IPS-18c (cell line): ENCODE results near the gene ADAP1.
"Not testable (repeated sequence)": the region's sequence is repeated elsewhere in the genome, so short reads cannot be mapped to it uniquely, and the experiment has no call there.

ENCODE experiments used
- H3K4me3 ChIP-seq: 2 replicates; pipeline ENCODE4 v1.7.0; 2013; ENCODE audit warnings: low read depth, mild to moderate bottlenecking, low read length, moderate library complexity; ENCODE audit not compliant: insufficient read depth
- H3K9me3 ChIP-seq: one replicate; pipeline ENCODE4 v1.6.1; 2013; ENCODE audit warnings: mild to moderate bottlenecking, low read length, moderate library complexity; ENCODE audit not compliant: control insufficient read depth, insufficient read depth

Gene ADAP1, protein sequence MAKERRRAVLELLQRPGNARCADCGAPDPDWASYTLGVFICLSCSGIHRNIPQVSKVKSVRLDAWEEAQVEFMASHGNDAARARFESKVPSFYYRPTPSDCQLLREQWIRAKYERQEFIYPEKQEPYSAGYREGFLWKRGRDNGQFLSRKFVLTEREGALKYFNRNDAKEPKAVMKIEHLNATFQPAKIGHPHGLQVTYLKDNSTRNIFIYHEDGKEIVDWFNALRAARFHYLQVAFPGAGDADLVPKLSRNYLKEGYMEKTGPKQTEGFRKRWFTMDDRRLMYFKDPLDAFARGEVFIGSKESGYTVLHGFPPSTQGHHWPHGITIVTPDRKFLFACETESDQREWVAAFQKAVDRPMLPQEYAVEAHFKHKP

DNA sequence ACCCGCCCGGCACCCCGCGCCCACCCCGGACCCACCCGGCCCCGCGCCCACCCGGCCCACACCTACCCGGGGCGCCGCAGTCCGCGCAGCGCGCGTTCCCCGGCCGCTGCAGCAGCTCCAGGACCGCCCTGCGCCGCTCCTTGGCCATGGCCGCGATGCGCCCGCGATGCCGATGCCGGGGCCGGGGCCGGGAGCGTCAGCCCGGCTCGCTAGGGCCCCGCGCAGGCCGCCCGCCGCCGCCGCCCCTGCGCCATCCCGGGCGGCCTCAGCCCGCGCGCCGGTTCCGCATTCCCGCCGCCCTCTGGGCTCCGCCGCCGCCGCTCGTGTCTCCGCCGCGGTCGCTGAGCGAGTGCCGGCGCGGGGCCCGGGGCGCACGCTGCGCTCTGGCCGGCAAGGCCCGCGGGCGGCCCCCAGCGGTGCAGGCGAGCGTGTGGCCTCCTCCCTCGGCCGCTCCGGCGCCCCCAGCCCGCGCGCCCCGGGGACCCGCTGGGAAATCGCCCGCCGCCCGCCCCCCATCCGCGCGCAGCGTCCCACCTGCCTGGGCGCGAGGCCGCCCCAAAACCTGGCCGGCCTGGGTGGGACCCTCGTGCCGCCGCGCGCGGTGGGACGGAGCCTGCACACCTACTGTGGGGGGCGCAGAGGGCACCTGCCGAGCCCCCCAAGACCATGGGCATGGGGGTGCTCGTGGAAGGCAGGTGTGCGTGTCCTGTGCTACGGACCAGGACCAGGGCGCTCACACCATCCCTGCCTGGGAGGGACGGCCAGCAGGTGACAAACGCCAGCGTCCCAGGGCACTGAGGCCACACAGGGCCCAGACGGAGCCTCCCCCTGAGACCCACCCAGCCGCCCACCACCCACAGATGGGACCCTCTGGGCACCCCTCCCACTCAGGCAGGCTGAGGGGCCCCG is at the start of gene ADAP1:
TSS of gene ADAP1 (minus strand) at position 351 of the 909 bp plus-strand sequence. CDS start at position 148, 203 bp downstream.
- Histone ChIP-seq H3K4me3 (peak within 1 kb of the TSS; percentile 32; the same call in 1 of the 2 replicates), H3K9me3 (no peaks in the 10 kb centered on the region)

DNA sequence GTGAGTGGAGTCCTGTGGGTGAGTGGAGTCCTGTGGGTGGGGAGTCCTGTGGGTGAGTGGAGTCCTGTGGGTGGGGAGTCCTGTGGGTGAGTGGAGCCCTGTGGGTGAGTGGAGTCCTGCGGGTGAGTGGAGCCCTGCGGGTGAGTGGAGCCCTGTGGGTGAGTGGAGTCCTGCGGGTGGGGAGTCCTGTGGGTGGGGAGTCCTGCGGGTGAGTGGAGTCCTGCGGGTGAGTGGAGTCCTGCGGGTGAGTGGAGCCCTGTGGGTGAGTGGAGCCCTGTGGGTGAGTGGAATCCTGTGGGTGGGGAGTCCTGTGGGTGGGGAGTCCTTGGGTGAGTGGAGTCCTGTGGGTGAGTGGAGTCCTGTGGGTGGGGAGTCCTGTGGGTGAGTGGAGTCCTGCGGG is 48.0 kb upstream of the ADAP1 start:
- not testable (repeated sequence) for H3K4me3 ChIP-seq, H3K9me3 ChIP-seq

DNA sequence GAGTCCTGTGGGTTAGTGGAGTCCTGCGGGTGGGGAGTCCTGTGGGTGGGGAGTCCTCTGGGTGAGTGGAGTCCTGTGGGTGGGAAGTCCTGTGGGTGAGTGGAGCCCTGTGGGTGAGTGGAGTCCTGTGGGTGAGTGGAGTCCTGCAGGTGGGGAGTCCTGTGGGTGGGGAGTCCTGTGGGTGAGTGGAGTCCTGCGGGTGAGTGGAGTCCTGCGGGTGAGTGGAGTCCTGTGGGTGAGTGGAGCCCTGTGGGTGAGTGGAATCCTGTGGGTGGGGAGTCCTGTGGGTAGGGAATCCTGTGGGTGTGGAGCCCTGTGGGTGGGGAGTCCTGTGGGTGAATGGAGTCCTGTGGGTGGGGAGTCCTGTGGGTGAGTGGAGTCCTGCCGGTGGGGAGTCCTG is 47.5 kb upstream of the ADAP1 start:
- H3K9me3 ChIP-seq, H3K4me3 ChIP-seq: not testable (repeated sequence)

DNA sequence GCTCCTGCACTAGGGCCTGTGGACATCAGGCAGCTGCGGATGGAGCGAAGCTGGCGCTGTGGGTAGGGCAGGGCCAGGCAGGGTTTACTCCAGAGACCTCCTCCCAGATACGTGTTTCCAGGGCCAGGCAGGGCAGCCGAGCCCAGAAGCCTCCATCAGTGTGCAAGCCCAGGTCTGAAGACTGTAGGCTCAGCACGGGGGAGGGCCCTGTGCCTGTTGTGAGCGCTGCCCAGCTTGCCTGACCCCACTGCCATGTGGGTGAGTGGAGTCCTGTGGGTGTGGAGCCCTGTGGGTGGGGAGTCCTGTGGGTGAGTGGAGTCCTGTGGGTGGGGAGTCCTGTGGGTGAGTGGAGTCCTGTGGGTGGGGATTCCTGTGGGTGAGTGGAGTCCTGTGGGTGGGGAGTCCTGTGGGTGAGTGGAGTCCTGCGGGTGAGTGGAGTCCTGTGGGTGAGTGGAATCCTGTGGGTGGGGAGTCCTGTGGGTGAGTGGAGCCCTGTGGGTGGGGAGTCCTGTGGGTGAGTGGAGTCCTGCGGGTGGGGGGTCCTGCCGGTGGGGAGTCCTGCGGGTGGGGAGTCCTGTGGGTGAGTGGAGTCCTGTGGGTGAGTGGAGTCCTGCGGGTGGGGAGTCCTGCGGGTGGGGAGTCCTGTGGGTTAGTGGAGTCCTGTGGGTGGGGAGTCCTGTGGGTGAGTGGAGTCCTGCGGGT is 46.7 kb upstream of the ADAP1 start:
- not testable (repeated sequence) for H3K4me3 ChIP-seq, H3K9me3 ChIP-seq

DNA sequence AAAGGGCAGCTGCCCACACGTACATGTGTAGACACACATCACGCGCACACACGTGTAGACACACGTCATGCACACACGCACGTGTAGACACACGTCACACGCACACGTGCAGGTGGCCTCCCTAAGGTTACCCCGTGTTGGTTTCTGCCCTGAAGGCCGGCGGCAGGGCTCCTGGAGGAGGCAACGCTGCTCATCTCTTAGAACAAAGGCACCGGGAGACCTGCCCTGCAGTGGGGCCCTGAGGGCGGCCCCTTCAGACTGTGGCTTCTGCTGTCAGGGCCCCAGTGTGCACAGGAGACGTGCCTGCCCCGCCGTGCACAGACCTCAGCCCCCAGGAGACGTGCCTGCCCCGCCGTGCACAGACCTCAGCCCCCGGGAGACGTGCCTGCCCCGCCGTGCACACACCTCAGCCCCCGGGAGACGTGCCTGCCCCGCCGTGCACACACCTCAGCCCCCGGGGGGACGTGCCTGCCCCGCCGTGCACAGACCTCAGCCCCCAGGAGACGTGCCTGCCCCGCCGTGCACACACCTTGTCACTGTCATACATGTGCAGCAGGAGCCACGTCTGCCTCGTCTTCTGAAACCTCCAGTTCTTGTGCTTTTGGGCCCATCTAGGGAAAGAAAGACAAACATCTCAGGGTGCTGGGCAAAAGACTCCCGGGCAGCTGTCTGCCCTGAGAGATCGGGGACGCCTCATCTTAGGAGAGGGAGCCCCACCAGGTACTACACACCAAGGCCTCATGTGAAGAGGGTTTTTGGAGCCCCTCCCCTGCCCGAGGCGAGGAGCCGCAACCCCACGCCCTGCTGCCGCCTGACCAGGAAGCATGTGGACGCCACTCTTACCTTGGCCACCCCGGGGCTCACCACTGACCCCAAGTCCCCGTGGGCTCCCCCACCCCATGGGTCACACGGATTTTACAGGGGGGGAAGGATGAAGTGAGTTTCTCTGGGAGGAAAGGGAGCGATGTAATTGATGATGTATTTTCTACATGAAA is 45.8 kb upstream of the ADAP1 start:
- H3K4me3 ChIP-seq, result no peak overlapping the region
- H3K9me3 ChIP-seq, result peaks cover 2% of the 10 kb centered on the region

DNA sequence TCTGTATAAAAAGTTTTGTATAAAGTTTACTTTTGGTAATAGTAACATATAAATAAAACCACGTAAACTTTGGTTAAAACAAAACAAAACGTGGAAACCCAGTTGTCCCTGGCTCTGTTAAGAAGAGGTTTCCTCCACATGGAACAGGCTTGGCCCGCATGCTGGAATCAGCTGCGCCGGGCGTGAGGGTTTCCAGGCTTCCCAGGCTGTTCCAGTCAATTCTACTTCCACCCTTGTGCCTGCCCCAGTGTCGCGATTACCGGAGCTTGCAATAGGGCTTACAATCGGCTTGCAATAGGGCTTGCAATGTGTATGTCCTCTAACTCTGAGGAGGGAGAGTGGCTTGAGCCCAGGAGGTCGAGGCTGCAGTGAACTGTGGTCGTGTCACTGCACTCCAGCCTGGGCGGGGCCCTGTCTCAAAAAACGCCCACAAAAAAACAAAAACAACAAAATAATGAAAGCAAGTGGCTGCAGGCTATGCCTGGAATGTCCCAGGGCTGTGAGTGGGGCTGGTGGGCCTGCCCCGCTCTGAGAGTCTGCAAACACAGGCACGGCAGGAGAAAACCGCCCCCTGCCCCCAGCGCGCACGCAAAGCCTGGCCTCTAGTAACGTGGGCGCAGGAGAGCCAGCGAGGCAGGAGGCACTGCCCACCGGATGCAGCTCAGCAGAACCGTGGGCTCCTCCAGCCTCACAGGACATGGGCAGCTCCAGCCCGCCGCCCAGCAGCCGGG is 44.8 kb upstream of the ADAP1 start:
- Histone ChIP-seq H3K4me3 (no peak overlapping the region), H3K9me3 (peaks cover 2% of the 10 kb centered on the region)

DNA sequence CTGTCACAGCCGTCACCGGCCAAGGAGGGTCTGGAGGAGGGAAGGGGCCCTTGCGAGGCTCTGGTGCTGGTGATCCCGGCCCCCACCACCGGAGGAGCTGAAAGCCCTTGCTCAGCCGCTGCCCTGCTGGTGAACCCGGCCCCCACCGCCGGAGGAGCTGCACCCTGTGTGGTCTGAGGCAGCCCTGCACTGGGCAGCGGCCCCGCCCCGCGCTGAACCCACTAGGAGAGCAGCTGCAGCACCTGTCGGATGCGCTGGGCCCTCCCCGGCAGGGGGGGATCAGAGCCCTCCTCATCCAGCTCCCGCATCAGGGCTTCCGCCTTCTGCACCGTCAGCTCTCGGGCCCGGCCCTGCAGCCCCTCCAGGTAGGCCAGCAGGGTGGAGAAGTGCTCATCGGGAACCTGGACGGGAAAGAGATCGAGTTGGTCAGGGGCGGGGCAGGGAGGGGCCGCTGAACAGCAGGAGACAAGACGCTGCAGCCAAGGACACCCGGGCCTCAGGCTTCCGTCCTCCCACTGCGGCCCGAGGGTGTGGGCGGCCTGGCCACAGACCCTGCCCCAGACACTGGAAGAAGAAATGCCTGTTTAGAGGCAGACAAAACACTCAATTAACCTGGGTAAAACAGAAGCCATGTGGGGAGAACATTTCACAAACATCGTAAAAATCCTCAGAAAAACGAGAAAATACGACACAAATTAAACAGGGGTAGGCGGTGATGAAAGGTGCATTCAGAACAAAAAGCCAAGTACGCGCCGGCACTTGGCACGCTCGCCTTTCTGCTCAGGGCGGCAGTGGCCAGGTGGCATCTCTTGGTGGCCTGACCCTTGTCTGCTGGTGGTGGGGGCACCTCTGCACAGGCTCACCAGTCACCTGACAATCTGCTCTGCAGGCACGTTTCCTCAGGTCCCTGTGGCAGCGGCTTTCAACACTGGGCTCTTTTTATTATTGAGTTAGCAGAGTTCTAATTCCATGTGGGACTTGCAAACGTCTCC is 43.2 kb upstream of the ADAP1 start:
- peaks cover 2% of the 10 kb centered on the region for H3K9me3 ChIP-seq
- no peak overlapping the region for H3K4me3 ChIP-seq

DNA sequence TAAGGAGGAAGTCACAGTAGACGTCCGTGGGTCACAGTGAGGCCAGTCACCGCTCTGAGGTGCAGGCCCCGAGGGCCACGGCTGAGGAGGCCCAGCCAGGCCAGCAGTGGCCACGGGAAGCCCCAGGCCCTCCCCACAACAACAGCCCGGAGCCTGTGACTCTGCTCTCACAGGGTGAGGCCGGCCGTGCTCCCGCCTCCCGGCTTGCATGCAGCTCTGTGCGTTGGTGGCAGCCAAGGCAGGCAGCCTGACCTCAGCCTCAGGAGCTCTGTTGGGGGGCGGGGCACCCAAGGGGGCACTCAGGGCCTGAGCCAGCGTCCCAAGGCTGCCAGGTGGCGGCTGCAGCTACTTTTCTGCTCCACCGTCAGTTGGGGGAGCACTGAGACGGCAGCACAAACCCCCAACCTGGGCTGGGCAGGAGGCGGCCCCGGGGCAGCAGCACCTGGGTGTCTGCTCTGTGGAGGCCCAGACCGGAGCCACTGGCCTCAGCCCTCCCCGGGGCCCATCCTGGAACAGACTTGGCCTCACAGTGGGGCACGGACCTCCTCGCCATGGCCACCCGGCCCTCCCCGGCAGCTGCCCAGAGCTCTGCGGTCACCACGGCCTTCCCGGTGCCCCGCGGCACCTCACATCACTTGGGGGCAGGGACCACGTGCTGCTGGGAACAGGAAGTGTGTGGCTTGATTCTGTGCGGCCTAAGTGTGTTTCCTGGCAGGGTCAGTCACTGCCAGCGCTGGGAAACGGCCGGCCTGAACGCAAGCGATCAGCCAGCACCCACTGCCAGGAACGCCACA is 41.8 kb upstream of the ADAP1 start:
- H3K4me3 ChIP-seq, result no peak overlapping the region
- H3K9me3 ChIP-seq, result peaks cover 2% of the 10 kb centered on the region

DNA sequence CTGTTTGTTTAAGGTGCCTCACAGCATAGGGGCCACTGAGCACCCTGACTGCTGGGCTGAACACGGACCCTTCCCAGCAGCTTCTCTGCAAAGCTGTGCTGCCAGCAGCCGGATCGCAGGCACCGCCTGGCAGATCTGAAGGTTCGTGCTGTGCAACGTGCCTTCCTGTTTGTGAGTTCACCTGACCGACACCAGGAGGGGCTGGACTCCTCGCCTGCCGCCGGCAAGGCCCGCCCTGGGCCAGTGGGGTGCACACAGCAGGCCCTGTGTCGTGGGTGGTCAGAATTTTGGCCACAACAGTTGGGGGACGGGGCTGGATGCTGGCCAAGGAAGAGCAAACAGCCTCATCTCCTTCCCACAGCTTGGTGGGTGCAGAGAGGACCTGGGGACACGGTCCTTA is 41.1 kb upstream of the ADAP1 start:
- H3K4me3 ChIP-seq, result no peak overlapping the region

DNA sequence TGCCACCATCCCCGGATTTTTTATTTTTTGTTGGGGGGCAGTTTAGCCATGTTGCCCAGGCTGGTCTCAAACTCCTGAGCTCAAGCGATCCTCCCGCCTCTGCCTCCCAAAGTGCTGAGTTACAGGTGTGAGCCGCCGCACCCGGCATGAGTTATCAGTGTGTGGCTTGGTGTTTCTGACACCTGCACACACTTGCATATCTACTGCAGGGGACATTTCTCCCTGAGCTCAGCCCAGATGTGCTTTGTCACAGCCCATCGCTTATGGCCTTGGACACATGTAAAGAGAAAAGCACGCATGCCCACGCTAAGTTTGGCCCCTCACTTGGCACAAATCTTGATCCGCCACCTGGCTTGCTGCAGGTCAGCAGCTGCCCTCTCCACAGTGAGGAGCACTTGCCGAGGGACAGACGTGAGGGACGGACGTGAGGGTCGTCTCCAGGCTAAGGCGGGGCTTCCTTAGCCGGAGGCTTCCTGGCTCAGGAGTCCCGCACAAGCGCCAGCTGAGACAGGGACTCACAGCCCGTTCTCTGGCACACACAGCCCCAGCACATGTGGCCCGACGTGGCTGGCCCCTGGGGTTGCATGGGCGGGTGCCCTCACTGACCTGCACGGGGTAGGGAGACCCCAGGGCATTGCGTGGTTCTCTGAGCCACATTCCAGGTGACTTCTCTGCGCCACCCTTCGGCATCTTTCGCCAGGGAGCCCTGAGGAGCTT is 40.3 kb upstream of the ADAP1 start:
- H3K4me3 ChIP-seq, result no peak overlapping the region
- H3K9me3 ChIP-seq, result no peaks in the 10 kb centered on the region

More for the DNA sequence above, 41.1 kb upstream of the ADAP1 start:
- peaks cover 2% of the 10 kb centered on the region for H3K9me3 ChIP-seq

DNA sequence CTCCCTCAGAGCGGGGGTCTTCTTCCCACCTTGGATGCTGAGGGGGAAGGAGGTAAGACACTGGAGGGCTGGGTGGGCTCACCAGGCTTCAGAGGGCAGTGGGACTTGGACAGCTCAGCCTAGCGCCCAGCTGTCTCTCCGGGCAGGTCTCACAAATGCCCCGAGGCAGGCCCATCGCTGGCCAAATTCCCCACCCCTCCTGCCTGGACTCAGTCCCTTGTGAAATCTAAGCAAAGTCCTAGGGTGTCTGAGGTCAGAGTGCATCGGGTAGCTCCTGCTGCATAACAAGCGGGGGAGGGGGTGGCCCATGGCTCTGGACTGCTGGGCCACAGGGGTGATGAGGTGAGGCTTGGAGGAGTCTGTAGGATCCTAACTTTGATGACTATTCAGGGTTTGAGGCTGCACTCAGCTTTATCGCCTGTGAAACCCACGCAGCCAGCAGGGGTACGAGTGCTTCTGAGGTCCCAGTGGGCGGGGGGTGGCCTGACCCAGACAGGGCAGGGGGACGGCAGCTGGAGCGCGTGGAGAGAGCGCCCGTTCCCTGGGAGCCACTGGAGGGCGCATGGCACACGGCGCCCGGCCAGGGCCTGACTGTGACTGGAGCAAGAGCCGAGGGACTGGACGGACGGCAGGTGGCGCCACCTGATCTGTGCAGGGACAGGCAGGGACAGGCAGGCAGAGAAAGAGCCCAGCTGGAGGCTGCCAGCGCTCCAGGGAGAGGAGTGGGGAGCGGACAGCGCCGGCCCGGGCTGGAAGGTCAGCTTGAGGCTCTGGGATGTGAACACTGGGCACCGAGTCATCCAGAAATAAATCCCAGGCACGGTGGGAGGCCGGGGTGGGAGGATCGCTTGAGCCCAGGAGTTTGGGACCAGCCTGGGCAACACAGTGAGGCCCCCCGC is 38.5 kb upstream of the ADAP1 start:
- Histone ChIP-seq H3K9me3 (no peaks in the 10 kb centered on the region), H3K4me3 (no peak overlapping the region)

DNA sequence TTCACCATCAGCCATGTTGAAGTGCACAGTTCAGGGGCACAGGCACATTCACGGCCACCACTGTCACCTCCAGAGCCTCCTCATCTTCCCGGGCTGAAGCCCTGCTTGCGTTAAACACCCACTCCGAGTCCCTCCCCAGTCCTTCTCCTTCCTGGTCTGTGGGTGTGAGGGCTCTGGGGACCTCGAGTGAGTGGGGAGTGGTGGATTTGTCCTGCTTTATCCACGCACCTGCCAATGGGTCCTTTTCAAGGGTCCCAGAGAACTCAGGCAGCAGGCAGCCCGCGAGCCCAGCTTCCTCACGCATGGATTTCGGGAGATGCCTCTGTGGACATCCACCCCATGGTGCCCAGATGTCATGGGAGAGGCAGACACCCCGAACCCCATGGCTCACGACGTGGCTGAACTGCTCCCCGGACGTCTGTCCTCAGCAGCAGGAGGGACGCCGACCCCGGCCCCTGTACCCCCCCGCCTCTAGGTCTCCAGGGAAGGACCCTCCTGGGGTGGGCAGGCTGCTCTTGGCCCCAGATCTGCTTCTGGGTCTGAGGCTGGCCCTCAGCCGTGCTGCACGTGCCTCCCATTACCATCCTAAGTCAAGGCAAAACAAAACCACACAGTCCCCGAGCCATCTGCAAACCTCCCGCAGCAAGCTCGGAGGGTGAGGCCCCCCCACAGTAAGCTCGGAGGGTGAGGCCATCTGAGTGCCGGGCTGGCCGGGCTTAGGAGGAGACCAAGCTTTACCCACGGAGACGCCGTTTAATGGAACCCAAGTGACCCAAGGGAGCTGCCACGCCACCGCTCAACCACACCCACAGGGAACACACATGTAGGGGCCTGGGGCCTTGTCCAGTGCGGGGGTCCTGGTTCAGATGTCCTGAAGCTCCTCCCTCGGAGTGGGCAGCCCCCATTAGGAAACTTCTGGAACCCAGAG is 37.5 kb upstream of the ADAP1 start:
- Histone ChIP-seq H3K9me3 (no peaks in the 10 kb centered on the region), H3K4me3 (no peak overlapping the region)
